Measurements from ENCODE around the gene SLA2.

- peak; percentile 58; the same call in 1 of the 2 replicates for TF ChIP-seq POLR2A (IDR thresholded peaks at IDR 0.05; ENCODE audit: low read depth, low read length)
- peak; percentile 10; the same call in 1 of the 2 replicates for TF ChIP-seq POLR2AphosphoS5 (IDR thresholded peaks at IDR 0.05; ENCODE audit: low read depth, low read length)
Observed at GRCh38 chr20:36574366-36575135, 71.4 kb downstream of the SLA2 start.
